ENCODE measurements around the gene ARAP3. TPM values are rescaled to one million over a fixed set of nuclear protein-coding genes. Genes with fewer than 3 reads are reported as not detected.

Gene ARAP3
- total RNA-seq, 1 donor from 2014 or later: 42.4 TPM

GRCh38 chr5:141674747-141675146 lies 7.3 kb downstream of the ARAP3 start:
- H3K27me3 ChIP-seq: no peaks in the 10 kb centered on the region
- no peaks in the 10 kb centered on the region for H3K4me1 ChIP-seq
- no peaks in the 10 kb centered on the region for H3K9me3 ChIP-seq
- H3K36me3 ChIP-seq: peaks cover 13% of the 10 kb centered on the region
- no peak for TF ChIP-seq CTCF (IDR thresholded peaks at IDR 0.05)
- H3K4me3 ChIP-seq: no peak overlapping the region
- H3K27ac ChIP-seq: no peak overlapping the region
- intact Hi-C loops (cut with DNase I): no loop called here
- ATAC-seq (no peak), DNase-seq (no peak)

GRCh38 chr5:141672841-141673813 lies 8.9 kb downstream of the ARAP3 start:
- Histone ChIP-seq H3K4me1 (no peaks in the 10 kb centered on the region), H3K36me3 (peaks cover 11% of the 10 kb centered on the region), H3K27me3 (no peaks in the 10 kb centered on the region), H3K27ac (no peak overlapping the region), H3K9me3 (no peaks in the 10 kb centered on the region), H3K4me3 (no peak overlapping the region)
- no peak for TF ChIP-seq CTCF (IDR thresholded peaks at IDR 0.05)
- intact Hi-C loops (cut with DNase I): no loop called here
- peak; percentile 55 for ATAC-seq
- no peak for DNase-seq

DNA sequence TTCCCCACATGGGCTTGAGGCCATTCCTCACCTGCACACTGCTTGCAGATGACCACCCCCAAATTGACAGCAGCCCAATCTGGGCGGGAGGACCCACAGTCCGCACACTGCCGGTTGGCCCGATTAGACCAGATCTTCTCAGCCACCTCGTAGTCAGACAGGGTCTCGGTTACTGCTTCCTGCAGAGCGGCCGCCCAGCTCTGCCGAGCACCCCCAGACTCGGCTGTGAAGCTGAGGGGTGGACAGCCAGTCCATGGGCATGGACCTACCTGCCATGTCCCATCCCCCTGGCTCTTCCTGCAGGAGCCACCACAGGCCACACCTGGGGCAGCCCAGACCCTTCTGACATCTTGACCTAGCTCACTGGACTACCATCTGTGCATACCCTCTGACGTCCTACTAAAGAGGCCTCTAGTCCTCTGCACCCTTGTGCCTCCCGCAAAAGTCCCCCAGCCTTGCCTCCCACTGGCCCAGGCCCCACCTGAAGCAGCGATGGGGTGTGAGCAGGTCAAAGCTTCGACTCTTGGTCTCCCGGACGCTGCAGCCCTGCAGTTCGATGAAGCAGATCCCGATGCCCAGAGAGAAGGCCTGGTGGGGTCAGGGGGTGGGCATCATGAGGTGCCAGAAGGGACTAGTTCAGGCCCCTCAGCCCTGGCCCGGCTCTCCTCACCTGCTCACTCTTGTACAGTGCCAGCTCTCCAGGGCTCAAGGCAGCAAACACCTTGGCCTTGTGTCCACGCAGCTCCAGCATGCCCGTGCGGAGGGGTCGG lies 9.8 kb downstream of the ARAP3 start:
- peaks cover 7% of the 10 kb centered on the region for H3K36me3 ChIP-seq
- H3K27ac ChIP-seq: no peak overlapping the region
- no peaks in the 10 kb centered on the region for H3K4me1 ChIP-seq
- no peaks in the 10 kb centered on the region for H3K27me3 ChIP-seq
- intact Hi-C loops (cut with DNase I): no loop called here
- no peaks in the 10 kb centered on the region for H3K9me3 ChIP-seq
- DNase-seq (no peak), ATAC-seq (peak; percentile 4)
- no peak overlapping the region for H3K4me3 ChIP-seq
- no peak for TF ChIP-seq CTCF (IDR thresholded peaks at IDR 0.05)

- H3K27ac ChIP-seq: no peak overlapping the region
- DNase-seq: no peak
- no peak overlapping the region for H3K4me3 ChIP-seq
- H3K9me3 ChIP-seq: no peaks in the 10 kb centered on the region
- no peaks in the 10 kb centered on the region for H3K4me1 ChIP-seq
- no peak for TF ChIP-seq CTCF (IDR thresholded peaks at IDR 0.05)
- intact Hi-C loops (cut with DNase I): no loop called here
- H3K36me3 ChIP-seq: peaks cover 10% of the 10 kb centered on the region
- no peak for ATAC-seq
- H3K27me3 ChIP-seq: no peaks in the 10 kb centered on the region
Measured at GRCh38 chr5:141669520-141669919, 12.5 kb downstream of the ARAP3 start.

DNA sequence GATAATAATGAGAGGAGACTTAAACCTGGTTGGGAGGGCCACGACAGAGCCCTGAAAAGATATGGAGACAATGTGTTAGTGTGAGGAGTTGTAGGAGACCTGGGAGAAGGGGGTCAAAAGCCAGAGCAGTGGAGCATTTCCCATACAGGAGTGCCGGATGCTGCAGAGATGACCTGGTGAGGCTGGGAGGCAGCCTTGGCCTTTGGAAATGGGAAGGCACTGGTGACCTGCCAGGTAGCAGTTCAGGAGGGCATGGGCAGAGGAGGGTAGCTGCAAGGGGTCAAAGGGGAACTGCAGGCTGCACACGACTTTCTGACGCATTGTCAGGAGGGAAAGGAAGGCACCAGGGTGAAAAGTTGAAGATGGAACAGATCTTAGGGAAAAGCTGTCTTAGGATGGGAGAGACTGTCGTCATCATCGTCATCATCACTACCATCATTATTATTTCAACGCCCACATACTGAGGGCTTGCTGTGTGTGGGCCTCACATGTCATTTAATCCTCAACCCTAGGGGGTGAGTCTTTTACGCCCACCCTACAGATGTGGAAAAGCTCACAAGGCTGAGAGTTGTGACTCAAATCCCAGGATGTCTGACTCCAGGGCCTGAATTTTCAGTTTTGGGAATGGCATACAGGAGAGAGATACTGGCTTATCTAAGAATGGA lies 13.3 kb downstream of the ARAP3 start:
- no peak for DNase-seq
- intact Hi-C loops (cut with DNase I): no loop called here
- Histone ChIP-seq H3K4me3 (no peak overlapping the region), H3K27me3 (no peaks in the 10 kb centered on the region), H3K36me3 (peaks cover 14% of the 10 kb centered on the region), H3K4me1 (no peaks in the 10 kb centered on the region), H3K27ac (no peak overlapping the region), H3K9me3 (no peaks in the 10 kb centered on the region)
- no peak for TF ChIP-seq CTCF (IDR thresholded peaks at IDR 0.05)
- ATAC-seq: no peak
